ENCODE results near the gene CCDC69.

Gene CCDC69

GRCh38 chr5:151144922-151145321, 79.0 kb downstream of the CCDC69 start:
- DNase-seq (ENCODE audit: low spot score) = no peak
- FAIRE-seq = no peak

DNA sequence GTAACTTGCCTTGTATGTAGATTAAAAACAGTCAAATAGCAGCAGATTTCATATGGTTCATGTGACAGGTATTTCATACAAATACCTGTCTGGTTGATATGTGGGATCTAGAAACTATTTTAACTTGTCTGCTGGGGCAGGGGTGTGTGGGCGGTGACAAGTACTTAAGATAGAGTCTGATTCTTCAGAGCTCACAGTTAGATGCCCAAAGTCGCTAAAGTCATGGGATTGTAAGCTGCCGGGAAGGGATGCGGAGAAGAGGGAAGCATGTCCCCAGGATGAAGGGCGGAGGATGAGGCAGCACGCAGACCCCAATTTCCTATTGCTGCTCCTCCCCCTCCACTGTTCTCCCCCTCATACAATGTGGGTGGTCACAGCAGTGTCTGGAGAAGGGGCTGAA, 79.6 kb downstream of the CCDC69 start:
- FAIRE-seq = no peak

DNA sequence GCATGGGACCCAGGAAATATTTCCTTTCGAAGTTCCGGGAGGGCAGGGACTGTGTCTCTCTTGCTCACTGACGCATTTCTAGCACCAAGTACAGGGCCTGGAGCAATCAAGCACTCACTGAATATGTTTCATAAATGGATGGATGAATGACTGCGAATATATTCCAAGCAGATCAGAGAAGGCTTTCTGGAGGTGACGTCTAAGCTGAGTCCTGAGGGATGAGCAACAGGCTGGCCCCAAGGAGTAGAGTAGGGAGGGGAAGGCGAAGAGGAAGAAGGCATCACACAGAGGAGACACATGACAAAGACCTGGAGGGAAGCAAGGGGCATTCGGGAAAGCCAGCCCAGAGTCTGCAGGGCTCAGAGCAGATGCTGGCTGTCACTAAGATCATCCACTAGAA, 80.2 kb downstream of the CCDC69 start:
- no peak for DNase-seq (ENCODE audit: low spot score)
- no peak for FAIRE-seq

More for the DNA sequence above, 79.6 kb downstream of the CCDC69 start:
- DNase-seq (ENCODE audit: low spot score) = no peak

DNA sequence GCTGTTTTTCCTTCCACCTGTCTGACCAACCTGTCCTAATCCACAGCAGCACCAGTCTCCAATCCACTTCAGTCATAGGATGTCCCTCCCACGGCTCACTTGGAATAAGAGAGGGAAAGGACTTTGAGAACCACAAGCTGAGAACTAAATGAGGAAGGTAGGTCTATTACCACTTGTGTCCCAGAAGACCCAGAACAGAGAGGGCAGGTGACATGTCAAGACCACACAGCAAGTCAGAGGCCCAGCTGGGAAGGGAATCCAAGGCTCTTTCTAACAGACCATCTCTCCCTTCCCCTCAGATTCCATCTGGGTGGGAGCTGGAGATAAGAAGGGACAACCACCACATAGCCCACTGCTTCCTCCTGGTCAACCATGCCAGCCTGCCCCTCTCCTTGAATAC, 81.0 kb downstream of the CCDC69 start:
- FAIRE-seq (no peak), DNase-seq (ENCODE audit: low spot score) (no peak)

DNA sequence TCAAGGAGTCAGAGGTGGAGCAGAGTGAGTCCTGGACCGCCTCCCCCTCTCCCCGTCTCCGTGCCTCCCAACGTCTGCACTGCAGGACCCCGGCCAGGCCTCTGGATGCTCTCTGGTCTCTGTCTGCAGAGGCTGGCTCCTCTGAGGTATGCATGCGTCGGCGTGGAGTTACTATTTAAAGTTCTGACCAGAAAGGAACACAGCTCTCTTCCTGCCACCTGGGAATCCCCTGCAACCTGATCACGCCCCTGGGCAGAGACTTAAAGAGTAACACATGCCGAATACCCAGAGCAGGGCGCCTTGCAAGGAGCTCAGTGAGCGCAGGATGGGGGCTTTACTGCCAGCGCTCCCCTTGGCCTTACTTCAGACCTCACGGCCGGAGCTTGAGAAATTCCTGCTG, 82.4 kb downstream of the CCDC69 start:
- no peak for FAIRE-seq
- DNase-seq (ENCODE audit: low spot score) = no peak

GRCh38 chr5:151140686-151141459, 83.0 kb downstream of the CCDC69 start:
- no peak for DNase-seq (ENCODE audit: low spot score)
- no peak for FAIRE-seq

- no peak for FAIRE-seq
- DNase-seq (ENCODE audit: low spot score) = no peak
Measured at GRCh38 chr5:151139646-151140045, 84.2 kb downstream of the CCDC69 start.

- DNase-seq (ENCODE audit: low spot score) (no peak), FAIRE-seq (no peak)
Measured at GRCh38 chr5:151139015-151139414, 84.9 kb downstream of the CCDC69 start.

GRCh38 chr5:151138114-151138513, 85.8 kb downstream of the CCDC69 start:
- no peak for FAIRE-seq
- no peak for DNase-seq (ENCODE audit: low spot score)

DNA sequence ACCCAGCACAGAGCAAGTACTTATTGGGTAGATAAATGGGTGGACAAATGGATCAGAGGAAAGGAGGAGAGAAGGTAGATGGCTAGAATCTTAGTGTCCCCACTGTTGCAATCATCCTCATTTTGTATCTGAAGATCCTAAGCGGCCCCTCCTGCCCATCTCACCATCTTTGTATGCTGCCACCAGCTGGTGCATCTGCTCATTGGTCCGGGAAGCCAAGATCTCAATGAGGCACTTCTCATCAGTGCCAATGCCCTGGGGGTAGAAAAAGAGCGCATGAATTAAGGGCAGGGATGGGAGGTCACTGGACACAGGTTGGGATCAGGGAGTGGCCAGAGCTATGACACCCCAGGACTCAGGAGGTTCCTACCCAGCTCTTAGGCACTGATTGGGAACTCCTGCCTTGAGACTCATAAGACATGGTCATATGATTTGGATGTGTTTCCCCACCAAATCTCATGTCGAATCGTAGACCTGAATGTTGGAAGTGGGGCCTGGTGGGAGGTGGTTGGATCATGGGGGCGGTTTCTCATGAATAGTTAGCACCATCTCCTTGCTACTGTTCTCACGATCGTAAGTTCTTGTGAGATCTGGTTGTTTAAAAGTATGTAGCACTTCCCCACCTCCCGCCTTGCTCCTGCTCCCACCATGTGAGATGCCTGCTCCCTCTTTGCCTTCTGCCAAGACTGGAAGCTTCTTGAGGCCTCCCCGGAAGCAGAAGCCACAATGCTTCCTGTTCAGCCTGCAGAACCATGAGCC, 86.6 kb downstream of the CCDC69 start:
- FAIRE-seq (peak; percentile 32), DNase-seq (ENCODE audit: low spot score) (no peak)

- FAIRE-seq = no peak
Measured at GRCh38 chr5:151134228-151134627, 89.7 kb downstream of the CCDC69 start.

DNA sequence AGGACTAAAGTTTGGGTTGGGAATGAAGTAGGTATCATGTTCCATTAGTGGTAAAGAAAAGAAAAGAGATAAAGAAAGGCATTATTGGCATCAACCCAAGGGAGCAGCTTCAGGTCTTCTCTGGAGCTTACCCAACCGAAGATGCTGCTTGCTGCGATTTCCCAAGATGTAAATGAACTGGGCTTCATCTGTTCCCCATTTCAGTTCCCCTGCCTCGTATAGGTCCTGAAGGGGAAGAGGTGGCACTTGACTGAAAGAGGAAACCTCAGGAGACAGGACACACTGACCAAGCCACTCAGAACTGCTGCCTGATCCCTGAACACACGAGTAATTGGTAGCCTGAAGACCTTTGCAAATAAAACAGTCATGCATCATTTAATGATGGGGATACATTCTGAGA, 90.9 kb downstream of the CCDC69 start:
- no peak for FAIRE-seq
- DNase-seq (ENCODE audit: low spot score) = no peak

More at GRCh38 chr5:151134228-151134627, 89.7 kb downstream of the CCDC69 start:
- no peak for DNase-seq (ENCODE audit: low spot score)

All from urothelium cell line (cell line).